Measurements from ENCODE around the gene WNT7B.

DNA sequence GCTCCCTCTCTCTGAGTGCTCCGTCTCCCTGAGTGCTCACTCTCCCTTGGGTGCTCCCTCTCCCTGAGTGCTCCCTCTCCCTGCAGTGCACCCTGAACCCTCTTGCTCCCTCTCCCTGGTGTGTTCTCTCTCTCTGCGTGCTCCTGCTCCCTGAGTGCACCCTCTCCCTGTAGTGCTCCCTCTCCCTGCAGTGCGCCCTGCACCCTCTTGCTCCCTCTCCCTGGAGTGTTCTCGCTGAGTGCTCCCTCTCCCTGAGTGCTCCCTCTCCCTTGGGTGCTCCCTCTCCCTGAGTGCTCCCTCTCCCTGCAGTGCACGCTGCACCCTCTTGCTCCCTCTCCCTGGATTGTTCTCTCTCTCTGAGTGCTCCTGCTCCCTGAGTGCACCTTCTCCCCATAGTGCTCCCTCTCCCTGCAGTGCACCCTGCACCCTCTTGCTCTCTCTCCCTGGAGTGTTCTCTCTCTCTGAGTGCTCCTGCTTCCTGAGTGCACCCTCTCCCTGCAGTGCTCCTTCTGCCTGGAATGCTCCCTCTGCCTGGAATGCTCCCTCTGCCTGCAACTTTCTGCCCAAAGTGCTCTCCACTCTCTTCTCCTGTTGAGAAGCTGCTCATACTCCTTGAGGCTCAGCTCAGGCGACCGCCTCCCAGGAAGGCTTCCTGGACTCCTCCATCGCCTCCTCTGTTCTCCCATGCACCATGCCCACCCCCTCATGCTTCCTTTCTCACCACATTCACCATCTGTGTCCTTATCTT is 48.4 kb upstream of the WNT7B start:
- no peak for TF ChIP-seq CTCF (conservative IDR thresholded peaks at IDR 0.05; ENCODE audit: low read depth, low read length)
- no peak for TF ChIP-seq EZH2 (IDR thresholded peaks at IDR 0.05; ENCODE audit: borderline replicate concordance, low read depth, low read length, poor library complexity, severe bottlenecking)
